WI38 (cell line): ENCODE data around the gene ZFYVE1.
A peak's percentile ranks its signal among the peaks of the same experiment; 100 is the strongest.

Source experiments
- H3K4me3 ChIP-seq: 2 replicates; pipeline ENCODE4 v1.5.1; 2011; ENCODE audit warnings: low read depth, mild to moderate bottlenecking, control low read depth, low read length
- TF ChIP-seq, protein P1 (sequence below): IDR thresholded peaks from 2 replicates; pipeline ENCODE4 v1.5.1; 2012; ENCODE audit warnings: low read depth, mild to moderate bottlenecking, control low read depth, low read length

ZFYVE1 gene

GRCh38 chr14:72952171-72952570 lies 74.7 kb downstream of the ZFYVE1 start:
- TF ChIP-seq, protein P1, sequence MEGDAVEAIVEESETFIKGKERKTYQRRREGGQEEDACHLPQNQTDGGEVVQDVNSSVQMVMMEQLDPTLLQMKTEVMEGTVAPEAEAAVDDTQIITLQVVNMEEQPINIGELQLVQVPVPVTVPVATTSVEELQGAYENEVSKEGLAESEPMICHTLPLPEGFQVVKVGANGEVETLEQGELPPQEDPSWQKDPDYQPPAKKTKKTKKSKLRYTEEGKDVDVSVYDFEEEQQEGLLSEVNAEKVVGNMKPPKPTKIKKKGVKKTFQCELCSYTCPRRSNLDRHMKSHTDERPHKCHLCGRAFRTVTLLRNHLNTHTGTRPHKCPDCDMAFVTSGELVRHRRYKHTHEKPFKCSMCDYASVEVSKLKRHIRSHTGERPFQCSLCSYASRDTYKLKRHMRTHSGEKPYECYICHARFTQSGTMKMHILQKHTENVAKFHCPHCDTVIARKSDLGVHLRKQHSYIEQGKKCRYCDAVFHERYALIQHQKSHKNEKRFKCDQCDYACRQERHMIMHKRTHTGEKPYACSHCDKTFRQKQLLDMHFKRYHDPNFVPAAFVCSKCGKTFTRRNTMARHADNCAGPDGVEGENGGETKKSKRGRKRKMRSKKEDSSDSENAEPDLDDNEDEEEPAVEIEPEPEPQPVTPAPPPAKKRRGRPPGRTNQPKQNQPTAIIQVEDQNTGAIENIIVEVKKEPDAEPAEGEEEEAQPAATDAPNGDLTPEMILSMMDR, result no peak
- H3K4me3 ChIP-seq, result no peak overlapping the region

DNA sequence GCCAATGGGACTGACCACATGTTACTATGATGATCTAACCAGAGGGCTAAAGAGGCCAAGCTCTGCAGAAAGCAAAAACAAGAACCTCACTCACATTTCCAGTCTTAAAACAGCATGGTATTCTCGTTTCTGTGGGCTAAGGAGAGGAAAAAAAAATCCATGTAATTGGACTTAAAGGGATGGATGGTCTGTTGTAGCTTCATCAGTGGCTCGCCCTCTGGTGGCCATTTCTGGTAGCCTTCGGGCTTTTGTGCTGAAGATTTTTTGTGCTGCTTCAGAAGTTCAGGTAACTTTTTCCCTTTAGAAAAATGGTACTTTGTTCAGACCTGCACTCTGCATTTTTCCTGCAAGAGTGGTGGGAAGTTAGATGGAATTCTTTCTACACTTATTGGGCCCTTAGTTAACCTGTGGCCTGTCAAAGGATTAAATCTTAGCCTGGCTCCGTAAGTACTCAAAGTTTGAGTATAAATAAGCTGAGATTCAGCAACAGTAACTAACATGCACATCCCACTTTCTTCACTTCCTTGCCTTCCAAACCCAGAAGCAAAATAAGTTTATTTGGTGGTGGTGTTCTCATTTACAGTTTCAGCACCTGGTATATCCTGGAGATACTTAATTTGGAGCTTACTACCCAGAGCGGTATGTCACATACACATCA lies 78.3 kb downstream of the ZFYVE1 start:
- TF ChIP-seq, protein P1, result peak; percentile 74
- no peak overlapping the region for H3K4me3 ChIP-seq

- TF ChIP-seq, protein P1, result no peak
- H3K4me3 ChIP-seq, result no peak overlapping the region
These were observed 79.3 kb downstream of the ZFYVE1 start for GRCh38 chr14:72947366-72948160.

DNA sequence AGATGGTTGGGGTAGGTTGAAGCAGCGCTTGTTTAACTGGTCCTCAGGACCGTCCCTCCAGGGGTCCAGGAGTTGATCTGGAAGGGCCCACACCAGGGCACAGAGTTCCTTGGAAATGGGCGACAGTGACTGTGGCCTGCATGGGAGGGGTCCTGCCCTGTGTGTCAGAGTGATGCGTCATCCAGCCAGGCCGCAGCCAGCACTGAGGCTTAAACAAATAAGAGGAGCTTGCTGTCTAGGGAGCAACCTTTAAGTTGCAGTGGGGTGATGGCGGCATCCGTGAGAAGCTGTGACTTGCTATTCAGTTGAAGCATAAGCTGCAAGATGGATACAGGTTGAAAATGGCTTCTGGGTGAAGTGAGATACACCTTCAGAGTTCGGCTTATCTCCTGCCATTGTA lies 80.4 kb downstream of the ZFYVE1 start:
- TF ChIP-seq, protein P1, result no peak
- H3K4me3 ChIP-seq, result no peak overlapping the region

- TF ChIP-seq, protein P1, result no peak
- H3K4me3 ChIP-seq, result no peak overlapping the region
These were observed 81.4 kb downstream of the ZFYVE1 start for GRCh38 chr14:72945356-72946027.

DNA sequence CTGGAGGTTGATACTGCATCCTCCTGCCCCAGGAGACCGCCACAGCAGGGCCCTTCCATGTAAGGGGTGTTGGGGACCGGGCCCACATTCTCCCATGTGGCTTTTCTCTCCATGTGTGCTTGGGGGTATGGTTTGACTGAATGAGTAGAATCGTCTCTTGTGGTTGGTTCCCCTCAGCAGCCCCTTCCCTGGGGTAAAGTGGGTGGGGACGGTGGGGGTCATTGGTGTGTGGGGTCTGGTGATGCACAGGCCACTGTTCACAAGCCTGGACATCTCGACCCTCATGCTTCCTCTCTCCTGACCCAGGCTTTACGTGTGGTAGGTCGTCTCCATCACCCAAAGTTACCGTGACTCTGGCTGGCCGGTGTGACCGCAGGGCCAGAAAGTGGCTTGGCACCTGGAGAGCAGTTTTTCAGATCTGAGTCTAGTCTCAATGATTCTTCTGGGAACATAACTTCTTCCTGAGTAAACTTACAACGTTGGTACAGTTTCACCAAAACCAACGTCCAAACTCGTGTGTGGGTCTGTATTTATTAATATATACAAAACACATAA lies 83.0 kb downstream of the ZFYVE1 start:
- TF ChIP-seq, protein P1, result no peak
- no peak overlapping the region for H3K4me3 ChIP-seq
